Stimulated activated CD8-positive, alpha-beta memory T cell treated with anti-CD3 and anti-CD28 coated beads, Interleukin-15, amount 100 ng/mL, for 4 hours (primary cell): Measurements from ENCODE around the gene BAIAP2.

Experiments
- DNase-seq, 2 donors: peaks; one replicate each; pipeline ENCODE4 v3.0.0-alpha.2; 2020; ENCODE audit warnings: low read depth in 2 of 2

Gene BAIAP2

GRCh38 chr17:81037026-81037797, 2.3 kb downstream of the BAIAP2 start:
- DNase-seq: no peak

- DNase-seq: no peak
These were observed 3.1 kb downstream of the BAIAP2 start for GRCh38 chr17:81037798-81038733.

- no peak for DNase-seq
These were observed 4.1 kb downstream of the BAIAP2 start for GRCh38 chr17:81039096-81039495.

- DNase-seq: no peak
These were observed 5.2 kb downstream of the BAIAP2 start for GRCh38 chr17:81039854-81040758.

- no peak for DNase-seq
These were observed 5.9 kb downstream of the BAIAP2 start for GRCh38 chr17:81040791-81041337.

GRCh38 chr17:81042606-81043005, 7.7 kb downstream of the BAIAP2 start:
- DNase-seq: no peak

- no peak for DNase-seq
These were observed 8.4 kb downstream of the BAIAP2 start for GRCh38 chr17:81043319-81043724.

- DNase-seq: no peak
These were observed 8.9 kb downstream of the BAIAP2 start for GRCh38 chr17:81043725-81044427.

- DNase-seq: no peak
These were observed 9.4 kb downstream of the BAIAP2 start for GRCh38 chr17:81044428-81044763.

- no peak for DNase-seq
These were observed 10.0 kb downstream of the BAIAP2 start for GRCh38 chr17:81044764-81045589.

- DNase-seq: no peak
These were observed 10.7 kb downstream of the BAIAP2 start for GRCh38 chr17:81045590-81046095.

- no peak for DNase-seq
These were observed 11.3 kb downstream of the BAIAP2 start for GRCh38 chr17:81046132-81046769.

GRCh38 chr17:81046770-81047359, 11.9 kb downstream of the BAIAP2 start:
- DNase-seq: no peak

- no peak for DNase-seq
These were observed 13.9 kb downstream of the BAIAP2 start for GRCh38 chr17:81048827-81049371.

- DNase-seq: no peak
These were observed 14.5 kb downstream of the BAIAP2 start for GRCh38 chr17:81049372-81049911.

GRCh38 chr17:81049973-81050551, 15.1 kb downstream of the BAIAP2 start:
- DNase-seq: no peak

- DNase-seq: no peak
These were observed 16.0 kb downstream of the BAIAP2 start for GRCh38 chr17:81050645-81051625.
